Lower lobe of right lung (tissue), 2 donors: Measurements from ENCODE around the gene TMEM240. TPM values are rescaled to one million over a fixed set of nuclear protein-coding genes. Genes with fewer than 3 reads are reported as not detected.

Experiments
- ATAC-seq, 2 donors: fragments of 200-7000 bp; cut with Tn5 transposase; one replicate each; pipeline ENCODE4 v1.9.1; 2020 to 2022; ENCODE audit warnings: mild to moderate bottlenecking in 2 of 2, moderate library complexity in 2 of 2
- DNase-seq: peaks from one replicate; pipeline ENCODE4 v3.0.0-alpha.2; 2020
- H3K27ac ChIP-seq: fragments of 200-600 bp; one replicate; pipeline ENCODE4 v1.8.0; 2022
- H3K27me3 ChIP-seq: fragments of 200-600 bp; one replicate; pipeline ENCODE4 v1.8.0; 2022; ENCODE audit warnings: low read depth
- H3K36me3 ChIP-seq: fragments of 200-600 bp; one replicate; pipeline ENCODE4 v1.8.0; 2022; ENCODE audit warnings: mild to moderate bottlenecking
- H3K4me1 ChIP-seq: fragments of 200-600 bp; one replicate; pipeline ENCODE4 v1.8.0; 2022
- H3K4me3 ChIP-seq: fragments of 200-600 bp; one replicate; pipeline ENCODE4 v1.8.0; 2022; ENCODE audit warnings: mild to moderate bottlenecking
- H3K9me3 ChIP-seq: fragments of 200-600 bp; one replicate; pipeline ENCODE4 v1.8.0; 2022
- intact Hi-C: fragments of 100-400 bp; cut with DNase I; formaldehyde crosslinking; loops from one replicate; pipeline ENCODE4 v1.11.0; 2022
- total RNA-seq: library from RNA; stranded (reverse); fragmentation: NEBNext Ultra II Directional; extraction: Animal tissue kit (Norgen Biotek cat#: 25700); gene quantifications from one replicate; pipeline ENCODE4 v1.2.1, GENCODE V29; 2021
- TF ChIP-seq, protein P1 (sequence below): fragments of 200-600 bp; IDR thresholded peaks from one replicate; pipeline ENCODE4 v1.8.0; 2022; ENCODE audit warnings: antibody characterized with exemption, mild to moderate bottlenecking
- donor health status: DM: no; HTN: yes; CAD: no; lungs with severe emphysema.

The TMEM240 gene
- total RNA-seq, 1 donor from 2014 or later: 3.9 TPM

DNA sequence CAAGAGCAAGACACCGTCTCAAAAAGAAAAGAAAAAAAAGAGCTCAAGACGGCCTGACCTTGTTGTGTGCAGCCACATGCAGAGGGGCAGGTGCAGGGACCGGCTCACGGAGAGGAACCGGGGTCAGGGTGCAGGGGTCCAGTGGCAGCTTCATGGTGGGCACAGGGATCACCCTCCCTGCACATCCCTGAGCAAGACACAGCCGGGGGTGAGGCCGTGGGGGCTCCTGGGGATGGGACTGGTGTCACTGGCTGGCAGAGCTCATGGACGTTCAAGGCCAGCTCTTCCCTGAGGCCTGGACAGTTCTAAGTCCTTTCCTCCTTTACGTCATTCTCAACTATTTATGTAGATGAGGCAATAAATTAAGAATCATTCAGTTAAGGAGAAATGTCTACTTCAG lies 6.6 kb upstream of the TMEM240 start:
- H3K27ac ChIP-seq: no peak overlapping the region
- ATAC-seq: no peak
- no peaks in the 10 kb centered on the region for H3K4me1 ChIP-seq
- DNase-seq: no peak
- TF ChIP-seq, protein P1, sequence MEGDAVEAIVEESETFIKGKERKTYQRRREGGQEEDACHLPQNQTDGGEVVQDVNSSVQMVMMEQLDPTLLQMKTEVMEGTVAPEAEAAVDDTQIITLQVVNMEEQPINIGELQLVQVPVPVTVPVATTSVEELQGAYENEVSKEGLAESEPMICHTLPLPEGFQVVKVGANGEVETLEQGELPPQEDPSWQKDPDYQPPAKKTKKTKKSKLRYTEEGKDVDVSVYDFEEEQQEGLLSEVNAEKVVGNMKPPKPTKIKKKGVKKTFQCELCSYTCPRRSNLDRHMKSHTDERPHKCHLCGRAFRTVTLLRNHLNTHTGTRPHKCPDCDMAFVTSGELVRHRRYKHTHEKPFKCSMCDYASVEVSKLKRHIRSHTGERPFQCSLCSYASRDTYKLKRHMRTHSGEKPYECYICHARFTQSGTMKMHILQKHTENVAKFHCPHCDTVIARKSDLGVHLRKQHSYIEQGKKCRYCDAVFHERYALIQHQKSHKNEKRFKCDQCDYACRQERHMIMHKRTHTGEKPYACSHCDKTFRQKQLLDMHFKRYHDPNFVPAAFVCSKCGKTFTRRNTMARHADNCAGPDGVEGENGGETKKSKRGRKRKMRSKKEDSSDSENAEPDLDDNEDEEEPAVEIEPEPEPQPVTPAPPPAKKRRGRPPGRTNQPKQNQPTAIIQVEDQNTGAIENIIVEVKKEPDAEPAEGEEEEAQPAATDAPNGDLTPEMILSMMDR: no peak
- peaks cover 34% of the 10 kb centered on the region for H3K36me3 ChIP-seq
- H3K4me3 ChIP-seq: no peak overlapping the region
- intact Hi-C loops: no loop called here
- no peaks in the 10 kb centered on the region for H3K9me3 ChIP-seq
- H3K27me3 ChIP-seq: no peaks in the 10 kb centered on the region

DNA sequence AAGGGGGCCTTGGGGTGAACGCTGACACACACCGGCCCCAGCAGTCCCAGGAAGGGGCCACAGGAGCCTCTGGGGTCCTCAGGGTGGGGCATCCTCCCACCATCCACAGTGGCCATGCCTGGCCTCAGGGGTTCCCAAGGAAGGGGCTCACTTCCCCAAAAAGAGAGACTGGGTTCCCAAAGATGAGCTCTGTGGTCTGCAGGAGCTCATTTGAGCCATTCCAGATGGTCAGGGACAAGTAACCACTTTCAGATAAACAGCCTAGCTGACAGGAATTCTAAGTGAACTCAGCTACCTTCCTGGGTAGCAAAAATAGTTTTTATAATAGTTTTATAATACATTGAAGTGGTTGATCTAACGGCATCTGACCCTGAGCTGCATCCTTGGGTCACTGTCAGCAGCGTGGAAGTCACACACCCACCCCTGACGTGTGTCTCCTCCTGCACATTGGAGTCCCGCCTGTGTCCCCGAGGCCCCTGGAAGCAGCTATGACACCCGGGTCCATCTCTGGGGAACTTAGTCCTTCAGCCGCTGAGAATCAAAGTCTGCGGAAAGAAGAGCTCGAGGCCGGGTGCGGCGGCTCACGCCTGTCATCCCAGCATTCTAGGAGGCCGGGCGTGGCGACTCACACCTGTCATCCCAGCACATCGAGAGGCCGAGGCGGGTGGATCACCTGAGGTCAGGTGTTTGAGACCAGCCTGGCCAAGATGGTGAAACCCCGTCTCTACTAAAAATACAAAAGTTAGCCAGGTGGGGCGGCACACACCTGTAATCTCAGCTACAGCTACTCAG lies 5.7 kb upstream of the TMEM240 start:
- Histone ChIP-seq H3K36me3 (peaks cover 43% of the 10 kb centered on the region), H3K4me1 (peaks cover 3% of the 10 kb centered on the region), H3K4me3 (no peak overlapping the region), H3K27me3 (no peaks in the 10 kb centered on the region), H3K9me3 (no peaks in the 10 kb centered on the region), H3K27ac (no peak overlapping the region)
- intact Hi-C loops: no loop called here
- ATAC-seq (no peak), DNase-seq (no peak)
- TF ChIP-seq, protein P1: no peak

DNA sequence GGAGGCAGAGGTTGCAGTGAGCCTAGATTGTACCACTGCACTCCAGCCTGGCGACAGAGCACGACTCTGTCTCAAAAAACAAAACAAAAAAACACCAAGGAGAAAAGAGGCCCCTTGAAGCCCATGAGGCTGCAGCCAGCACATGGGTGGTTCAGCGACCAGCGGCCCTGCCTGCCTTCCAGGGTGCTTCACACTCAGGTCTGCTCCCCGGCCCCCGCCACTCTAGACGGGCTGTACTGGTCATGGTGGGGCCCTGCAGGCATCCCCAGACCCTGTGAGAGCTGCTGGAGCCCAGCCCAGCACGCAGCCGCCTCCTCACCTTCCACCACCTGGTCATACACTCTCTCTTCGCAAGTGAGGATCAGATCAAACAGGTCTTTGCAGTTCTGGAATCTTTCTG lies 4.1 kb upstream of the TMEM240 start:
- no peak for DNase-seq
- TF ChIP-seq, protein P1: no peak
- Histone ChIP-seq H3K27ac (no peak overlapping the region), H3K27me3 (no peaks in the 10 kb centered on the region), H3K4me3 (no peak overlapping the region), H3K9me3 (no peaks in the 10 kb centered on the region), H3K36me3 (peaks cover 43% of the 10 kb centered on the region), H3K4me1 (peaks cover 11% of the 10 kb centered on the region)
- intact Hi-C loops: no loop called here
- no peak for ATAC-seq

DNA sequence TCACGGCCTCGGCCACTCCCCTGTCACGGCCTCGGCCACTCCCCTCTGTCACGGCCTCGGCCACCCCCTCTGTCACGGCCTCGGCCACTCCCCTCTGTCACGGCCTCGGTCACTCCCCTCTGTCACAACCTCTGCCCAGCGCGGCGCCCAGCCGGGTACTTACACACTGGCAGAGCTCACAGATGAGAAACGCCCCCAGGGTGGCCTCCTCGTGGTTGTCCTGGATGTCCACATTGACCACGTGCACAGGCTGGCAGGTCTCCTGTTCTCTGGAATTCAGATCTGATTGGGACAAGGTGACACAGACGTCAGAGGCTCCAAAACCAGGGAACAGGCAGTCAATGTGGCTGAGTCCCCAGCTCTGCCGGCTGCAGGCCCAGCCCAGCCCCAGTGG lies 3.3 kb upstream of the TMEM240 start:
- Histone ChIP-seq H3K4me1 (peaks cover 19% of the 10 kb centered on the region), H3K36me3 (peaks cover 43% of the 10 kb centered on the region), H3K27me3 (no peaks in the 10 kb centered on the region), H3K4me3 (no peak overlapping the region), H3K27ac (no peak overlapping the region), H3K9me3 (no peaks in the 10 kb centered on the region)
- TF ChIP-seq, protein P1: no peak
- ATAC-seq (no peak), DNase-seq (no peak)
- intact Hi-C loops: no loop called here

DNA sequence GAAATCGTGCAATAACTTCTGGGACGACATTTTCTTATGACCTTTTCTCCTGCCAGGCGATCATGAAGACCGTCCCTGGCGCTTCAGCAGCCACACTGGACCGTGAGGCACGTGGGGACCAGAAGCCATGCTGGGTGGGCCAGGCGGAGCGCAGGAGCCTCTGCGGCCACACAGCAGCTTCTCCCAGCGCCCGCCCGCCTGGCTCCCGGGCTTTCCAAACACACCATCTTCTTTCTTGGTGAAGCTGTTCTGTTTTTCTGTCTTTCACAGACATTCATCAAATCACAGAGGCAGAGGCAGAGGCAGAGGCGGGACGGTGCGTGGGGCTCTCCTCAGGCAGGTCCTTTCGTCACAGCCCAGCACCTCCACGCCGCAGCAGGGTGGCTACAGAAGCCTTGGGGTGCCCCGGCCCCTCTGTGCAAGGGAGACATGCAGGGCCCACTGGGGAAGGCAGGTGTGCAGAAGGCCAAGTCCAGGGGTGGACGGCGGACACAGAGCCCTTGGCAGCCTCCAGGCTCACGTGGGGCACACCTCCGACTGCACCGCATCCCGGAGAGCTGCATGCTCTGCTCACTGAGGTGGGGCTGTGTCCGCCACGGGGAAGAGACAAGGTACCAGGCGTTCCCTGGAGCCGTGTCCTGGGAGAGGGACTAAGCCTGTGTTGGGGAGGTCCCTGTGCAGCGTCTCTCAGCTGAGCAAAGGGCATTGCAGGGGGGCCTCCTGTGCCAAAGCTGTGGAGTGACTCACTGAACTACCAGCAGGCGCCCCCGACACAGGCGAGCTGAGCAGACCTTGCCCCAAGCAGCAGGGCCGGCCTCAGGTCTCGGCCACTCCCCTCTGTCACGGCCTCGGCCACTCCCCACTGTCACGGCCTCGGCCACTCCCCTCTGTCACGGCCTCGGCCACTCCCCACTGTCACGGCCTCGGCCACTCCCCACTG lies 2.6 kb upstream of the TMEM240 start:
- Histone ChIP-seq H3K4me3 (no peak overlapping the region), H3K36me3 (peaks cover 43% of the 10 kb centered on the region), H3K27me3 (no peaks in the 10 kb centered on the region), H3K27ac (no peak overlapping the region), H3K9me3 (no peaks in the 10 kb centered on the region), H3K4me1 (peaks cover 21% of the 10 kb centered on the region)
- TF ChIP-seq, protein P1: no peak
- DNase-seq: no peak
- ATAC-seq: no peak
- intact Hi-C loops: no loop called here
